ENCODE results near the gene ASIC4. TPM values are rescaled to one million over a fixed set of nuclear protein-coding genes. Genes with fewer than 3 reads are reported as not detected.

ASIC4 gene
- total and polyA plus RNA-seq, 2 of the 13 experiments (the other 11 are each of a cell fraction or from before 2014, with no cell fraction given), result 0.03 TPM; not detected in 1

GRCh38 chr2:219473511-219473910 is 40.8 kb upstream of the ASIC4 start:
- Histone ChIP-seq H3K9me3 (ENCODE audit: low read length) (no peaks in the 10 kb centered on the region), H3K4me3 (replicated peaks in 1 of 3; ENCODE audit: insufficient read depth in 1 of 3, low read depth in 2 of 3, low read length in 3 of 3) (no peak overlapping the region), H3K27ac (ENCODE audit: extremely low read length, insufficient read depth, low read length) (no peak overlapping the region), H3K79me2 (ENCODE audit: insufficient read depth, low read length) (no peaks in the 10 kb centered on the region), H4K20me1 (ENCODE audit: insufficient read depth, low read length) (no peaks in the 10 kb centered on the region; the same call in 1 of the 2 replicates), H3K4me2 (ENCODE audit: low read depth, low read length) (no peak overlapping the region), H3K36me3 (replicated peaks in 1 of 2; ENCODE audit: control insufficient read depth in 1 of 2, insufficient read depth in 2 of 2, low read length in 2 of 2) (no peaks in the 10 kb centered on the region), H3K27me3 (ENCODE audit: control insufficient read depth in 1 of 2, insufficient read depth in 2 of 2, low read length in 2 of 2) (peaks cover 7 to 82% of the 10 kb centered on the region in 2 experiments; a peak in 4 of 5 replicates), H2AFZ (ENCODE audit: low read length) (no peak overlapping the region), H3K9ac (ENCODE audit: insufficient read depth, low read depth, low read length) (no peak overlapping the region), H3K4me1 (ENCODE audit: insufficient read depth, low read length) (no peaks in the 10 kb centered on the region)
- ATAC-seq, result no peak
- in situ Hi-C loops (cut with HindIII; ENCODE audit: extremely low pct_ligation_motif_present, low pct_unique_long_range_greater_than_20kb), result loop anchor here (10.0 kb wide), 1 partner anchor 51 kb away; no protein-coding TSS in a partner anchor
- FAIRE-seq, result no peak
- DNase-seq (ENCODE audit: low spot score), result no peak
- ChIA-PET POLR2A (no interaction called here), CTCF (ENCODE audit: low intra/inter-chr PET ratio, low total read pairs) (no interaction called here)
- no TSS peak for BruUV-seq (replicated peaks)
- TF ChIP-seq ZNF557 (CRISPR knock-in tag; IDR thresholded peaks at IDR 0.05) (no peak), PCBP1 (IDR thresholded peaks at IDR 0.05; ENCODE audit: borderline replicate concordance, low read depth, low read length) (no peak), ZNF589 (CRISPR knock-in tag; conservative IDR thresholded peaks at IDR 0.05) (no peak), E2F1 (CRISPR knock-in tag; IDR thresholded peaks at IDR 0.05) (no peak), REST (IDR thresholded peaks at IDR 0.05; ENCODE audit: borderline replicate concordance in 1 of 2, low read depth in 1 of 2, low read length in 2 of 2) (no peak), USF2 (IDR thresholded peaks at IDR 0.05; ENCODE audit: low read depth, low read length) (no peak), USF2 (CRISPR knock-in tag; IDR thresholded peaks at IDR 0.05; ENCODE audit: borderline replicate concordance) (no peak), ZNF768 (CRISPR knock-in tag; IDR thresholded peaks at IDR 0.05) (0 out of 2 replicates have a peak, but pooled peaks have one; percentile 6)
- WGBS (ENCODE audit: low lambda C conversion rate), result 17% methylated on average over 12 of the region's 18 CpGs
- intact Hi-C loops (cut with micrococcal nuclease; ENCODE audit: unreplicated experiment), result no loop called here

Measured in HepG2 (cell line).